DMS153 treated with DMSO at 0.1 percent for 48 hours (cell line): ENCODE results near the gene GPR137C.

Source experiments
- DNase-seq: peaks from one replicate; lab custom pipeline; 2025; ENCODE audit not compliant: unreplicated experiment; lab: John Stamatoyannopoulos, UW

GPR137C gene

GRCh38 chr14:52552063-52552988, at the start of gene GPR137C, which contains the start of gene TXNDC16:
GPR137C (plus strand) TSS chr14:52552836; CDS start chr14:52553148, 312 bp downstream.
TXNDC16 (minus strand) TSS chr14:52552505; CDS start chr14:52543557, 8,948 bp downstream.
- peak; percentile 99 for DNase-seq

GRCh38 chr14:52513249-52513648, 39.4 kb upstream of the GPR137C start:
- DNase-seq = no peak

GRCh38 chr14:52514046-52514811, 38.4 kb upstream of the GPR137C start:
- no peak for DNase-seq

GRCh38 chr14:52522033-52522432, 30.6 kb upstream of the GPR137C start:
- DNase-seq = no peak

- DNase-seq = no peak
These were observed 29.9 kb upstream of the GPR137C start for GRCh38 chr14:52522581-52523345.

- no peak for DNase-seq
These were observed 25.6 kb upstream of the GPR137C start for GRCh38 chr14:52527052-52527451.

GRCh38 chr14:52531481-52531880, 21.2 kb upstream of the GPR137C start:
- DNase-seq = no peak

- no peak for DNase-seq
These were observed 16.4 kb upstream of the GPR137C start for GRCh38 chr14:52536269-52536668.

- DNase-seq = no peak
These were observed 14.0 kb upstream of the GPR137C start for GRCh38 chr14:52538623-52539022.

- no peak for DNase-seq
These were observed 6.9 kb upstream of the GPR137C start for GRCh38 chr14:52545584-52546317.

- DNase-seq = no peak
These were observed 6.3 kb upstream of the GPR137C start for GRCh38 chr14:52546318-52546670.

GRCh38 chr14:52547027-52547426, 5.6 kb upstream of the GPR137C start:
- no peak for DNase-seq

GRCh38 chr14:52547526-52547925, 5.1 kb upstream of the GPR137C start:
- no peak for DNase-seq

GRCh38 chr14:52550661-52551060, 2.0 kb upstream of the GPR137C start:
- no peak for DNase-seq

- DNase-seq = no peak
These were observed 1.4 kb upstream of the GPR137C start for GRCh38 chr14:52551205-52551604.

- DNase-seq = peak; percentile 19
These were observed 957 bp upstream of the GPR137C start for GRCh38 chr14:52551696-52552062.

- no peak for DNase-seq
These were observed 500 bp downstream of the GPR137C start for GRCh38 chr14:52553002-52553670.

GRCh38 chr14:52553671-52554575, 1.3 kb downstream of the GPR137C start:
- peak; percentile 75 for DNase-seq

- no peak for DNase-seq
These were observed 6.1 kb downstream of the GPR137C start for GRCh38 chr14:52558688-52559087.
